BLaER1 (cell line): Measurements from ENCODE around the gene NLRC3.
"Not testable (repeated sequence)": the region's sequence is repeated elsewhere in the genome, so short reads cannot be mapped to it uniquely, and the experiment has no call there.

Experiments
- H3K27ac ChIP-seq: shearing (Covaris generic); formaldehyde crosslinking; 2 replicates; pipeline ENCODE4 v1.8.1; 2022
- H3K27me3 ChIP-seq: shearing (Covaris generic); formaldehyde crosslinking; 2 replicates; pipeline ENCODE4 v1.8.1; 2022
- H3K36me3 ChIP-seq: shearing (Covaris generic); formaldehyde crosslinking; 2 replicates; pipeline ENCODE4 v1.8.1; 2022
- H3K4me1 ChIP-seq: shearing (Covaris generic); formaldehyde crosslinking; 2 replicates; pipeline ENCODE4 v1.8.1; 2022
- H3K4me2 ChIP-seq: shearing (Covaris generic); formaldehyde crosslinking; 2 replicates; pipeline ENCODE4 v1.8.1; 2022
- H3K4me3 ChIP-seq: shearing (Covaris generic); formaldehyde crosslinking; 2 replicates; pipeline ENCODE4 v1.8.1; 2022
- H3K9ac ChIP-seq: shearing (Covaris generic); formaldehyde crosslinking; 2 replicates; pipeline ENCODE4 v1.8.1; 2022
- H3K9me3 ChIP-seq: shearing (Covaris generic); formaldehyde crosslinking; 2 replicates; pipeline ENCODE4 v1.8.1; 2022
- H4K20me1 ChIP-seq: shearing (Covaris generic); formaldehyde crosslinking; 2 replicates; pipeline ENCODE4 v1.8.1; 2022
- Cebpa-rat ChIP-seq: shearing (Covaris generic); IDR thresholded peaks from 2 replicates; pipeline ENCODE4 v1.8.1; 2022

Gene NLRC3

GRCh38 chr16:3609895-3610697 is 32.9 kb upstream of the NLRC3 start:
- no peak overlapping the region for H3K27ac ChIP-seq

DNA sequence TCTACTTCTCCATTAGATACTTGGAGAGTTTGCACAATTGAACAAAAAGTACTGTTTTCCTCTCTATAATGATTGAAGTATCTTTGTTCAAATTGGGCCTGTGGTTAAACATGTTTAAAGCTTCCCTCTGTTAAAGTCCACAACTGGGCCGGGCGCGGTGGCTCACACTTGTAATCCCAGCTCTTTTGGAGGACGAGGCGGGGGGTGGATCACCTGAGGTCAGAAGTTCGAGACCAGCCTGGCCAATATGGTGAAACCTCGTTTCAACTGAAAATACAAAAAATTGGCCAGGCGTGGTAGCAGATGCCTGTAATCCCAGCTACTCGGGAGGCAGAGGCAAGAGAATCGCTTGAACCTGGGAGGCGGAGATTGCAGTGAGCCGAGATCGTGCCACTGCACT is 31.8 kb upstream of the NLRC3 start:
- not testable (repeated sequence) for H3K27ac ChIP-seq, H3K9me3 ChIP-seq, H3K4me3 ChIP-seq, H3K4me2 ChIP-seq, H3K27me3 ChIP-seq, H3K9ac ChIP-seq, H4K20me1 ChIP-seq
- Histone ChIP-seq H3K4me1 (peaks cover 48% of the 10 kb centered on the region), H3K36me3 (peaks cover 19% of the 10 kb centered on the region)

More at GRCh38 chr16:3609895-3610697, 32.9 kb upstream of the NLRC3 start:
- peaks cover 20% of the 10 kb centered on the region for H3K36me3 ChIP-seq
- H3K4me3 ChIP-seq, result peak overlapping the region; percentile 94
- H4K20me1 ChIP-seq, result peaks cover 7% of the 10 kb centered on the region; the same call in 1 of the 2 replicates
- H3K27me3 ChIP-seq, result no peaks in the 10 kb centered on the region
- H3K9me3 ChIP-seq, result no peaks in the 10 kb centered on the region
- H3K4me1 ChIP-seq, result peaks cover 48% of the 10 kb centered on the region
- peak overlapping the region; percentile 95 for H3K4me2 ChIP-seq
- TF ChIP-seq Cebpa-rat, result no peak
- H3K9ac ChIP-seq, result peak overlapping the region; percentile 90; the same call in 1 of the 2 replicates

DNA sequence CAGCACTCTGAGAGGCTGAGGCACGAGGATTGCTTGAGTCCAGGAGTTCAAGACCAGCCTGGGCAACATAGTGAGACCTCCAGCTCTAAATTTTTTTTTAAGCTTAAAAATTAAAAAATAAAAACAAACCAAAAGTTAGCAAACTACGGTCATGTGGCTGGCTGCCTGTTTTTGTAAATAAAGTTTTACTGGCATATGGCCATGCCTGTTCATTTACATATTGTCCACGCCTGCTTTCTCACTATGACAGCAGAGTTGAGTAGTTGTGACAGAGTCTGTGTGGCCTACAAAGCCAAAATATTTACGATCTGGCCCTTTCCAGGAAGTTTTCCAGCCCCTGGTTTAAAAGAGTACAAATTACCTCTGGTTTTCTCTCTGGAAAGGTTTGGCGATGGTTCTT is 30.9 kb upstream of the NLRC3 start:
- no peak overlapping the region for H3K4me3 ChIP-seq
- peaks cover 44% of the 10 kb centered on the region for H3K4me1 ChIP-seq
- no peaks in the 10 kb centered on the region for H3K27me3 ChIP-seq
- H3K9me3 ChIP-seq, result no peaks in the 10 kb centered on the region
- H3K36me3 ChIP-seq, result peaks cover 27% of the 10 kb centered on the region
- H3K27ac ChIP-seq, result no peak overlapping the region
- no peak for TF ChIP-seq Cebpa-rat
- no peak overlapping the region for H3K9ac ChIP-seq
- no peaks in the 10 kb centered on the region for H4K20me1 ChIP-seq
- H3K4me2 ChIP-seq, result no peak overlapping the region

- TF ChIP-seq Cebpa-rat, result no peak
- Histone ChIP-seq H3K27me3 (no peaks in the 10 kb centered on the region), H4K20me1 (no peaks in the 10 kb centered on the region), H3K36me3 (peaks cover 32% of the 10 kb centered on the region), H3K4me3 (no peak overlapping the region), H3K27ac (no peak overlapping the region), H3K9me3 (no peaks in the 10 kb centered on the region), H3K4me2 (peak overlapping the region; percentile 15; the same call in 1 of the 2 replicates), H3K4me1 (peaks cover 40% of the 10 kb centered on the region), H3K9ac (no peak overlapping the region)
Measured at GRCh38 chr16:3607634-3608033, 30.4 kb upstream of the NLRC3 start.

- Histone ChIP-seq H3K27me3 (no peaks in the 10 kb centered on the region), H3K9me3 (no peaks in the 10 kb centered on the region), H3K27ac (no peak overlapping the region), H3K36me3 (peaks cover 36% of the 10 kb centered on the region), H3K4me3 (no peak overlapping the region), H3K4me1 (peaks cover 35% of the 10 kb centered on the region), H3K4me2 (peak overlapping the region; percentile 15; the same call in 1 of the 2 replicates), H3K9ac (no peak overlapping the region), H4K20me1 (no peaks in the 10 kb centered on the region)
- no peak for TF ChIP-seq Cebpa-rat
Measured at GRCh38 chr16:3607161-3607560, 30.0 kb upstream of the NLRC3 start.

DNA sequence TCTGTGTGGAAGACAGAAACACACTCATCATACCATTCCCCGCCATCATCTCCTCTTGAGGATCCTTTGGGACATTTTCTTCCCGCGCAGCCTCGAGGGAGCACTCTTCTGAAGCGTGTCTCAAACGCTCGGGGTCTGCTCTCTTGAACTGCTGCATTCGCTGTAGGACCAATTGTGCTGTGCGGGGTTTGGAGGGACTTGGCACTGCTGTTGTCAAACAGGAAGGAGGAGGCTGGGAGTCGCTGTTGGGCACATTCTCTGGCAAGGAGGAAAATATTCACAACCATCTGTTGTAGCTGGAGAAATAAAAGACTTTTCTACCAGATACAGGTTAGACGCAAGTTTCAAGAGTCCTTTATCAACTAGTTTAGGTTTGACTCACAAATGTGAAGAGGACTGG is 29.2 kb upstream of the NLRC3 start:
- Histone ChIP-seq H3K27me3 (no peaks in the 10 kb centered on the region), H3K4me1 (peaks cover 34% of the 10 kb centered on the region), H3K9ac (no peak overlapping the region), H3K27ac (no peak overlapping the region), H3K4me3 (no peak overlapping the region), H4K20me1 (no peaks in the 10 kb centered on the region), H3K36me3 (peaks cover 44% of the 10 kb centered on the region), H3K4me2 (peak overlapping the region; percentile 50), H3K9me3 (no peaks in the 10 kb centered on the region)
- TF ChIP-seq Cebpa-rat, result no peak

GRCh38 chr16:3602320-3602653 is 25.1 kb upstream of the NLRC3 start:
- no peak for TF ChIP-seq Cebpa-rat
- Histone ChIP-seq H3K27me3 (no peaks in the 10 kb centered on the region), H4K20me1 (no peaks in the 10 kb centered on the region), H3K36me3 (peaks cover 84% of the 10 kb centered on the region), H3K9ac (no peak overlapping the region), H3K9me3 (peaks cover 17% of the 10 kb centered on the region), H3K4me2 (no peak overlapping the region), H3K4me1 (peaks cover 18% of the 10 kb centered on the region), H3K4me3 (no peak overlapping the region), H3K27ac (no peak overlapping the region)

GRCh38 chr16:3601614-3602319 is 24.6 kb upstream of the NLRC3 start:
- no peak overlapping the region for H3K4me3 ChIP-seq
- peaks cover 17% of the 10 kb centered on the region for H3K9me3 ChIP-seq
- no peak overlapping the region for H3K27ac ChIP-seq
- no peak for TF ChIP-seq Cebpa-rat
- peaks cover 88% of the 10 kb centered on the region for H3K36me3 ChIP-seq
- H3K4me1 ChIP-seq, result peaks cover 14% of the 10 kb centered on the region
- no peaks in the 10 kb centered on the region for H4K20me1 ChIP-seq
- no peaks in the 10 kb centered on the region for H3K27me3 ChIP-seq
- no peak overlapping the region for H3K9ac ChIP-seq
- no peak overlapping the region for H3K4me2 ChIP-seq

DNA sequence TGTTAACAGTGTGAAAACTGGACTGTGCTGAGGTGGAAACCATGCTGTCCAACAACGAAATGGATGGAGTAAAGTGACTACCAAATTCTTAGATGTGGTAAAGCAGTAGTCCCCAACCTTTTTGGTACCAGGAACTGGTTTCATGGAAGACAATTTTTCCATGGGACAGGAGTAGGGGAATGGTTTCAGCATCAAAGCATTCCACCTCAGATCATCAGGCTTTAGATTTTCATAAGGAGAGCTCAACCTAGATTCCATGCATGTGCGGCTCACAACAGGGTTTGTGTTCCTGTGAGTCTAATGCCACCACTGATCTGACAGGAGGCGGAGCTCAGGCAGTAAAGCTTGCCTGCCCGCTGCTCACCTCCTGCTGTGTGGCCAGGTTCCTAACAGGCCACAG is 22.7 kb upstream of the NLRC3 start:
- no peak overlapping the region for H3K27ac ChIP-seq
- no peak for TF ChIP-seq Cebpa-rat
- no peak overlapping the region for H3K9ac ChIP-seq
- peaks cover 5% of the 10 kb centered on the region; the same call in 1 of the 2 replicates for H3K4me1 ChIP-seq
- peaks cover 17% of the 10 kb centered on the region for H3K9me3 ChIP-seq
- H3K27me3 ChIP-seq, result no peaks in the 10 kb centered on the region
- H3K4me3 ChIP-seq, result no peak overlapping the region
- H3K36me3 ChIP-seq, result peaks cover 87% of the 10 kb centered on the region
- no peak overlapping the region for H3K4me2 ChIP-seq
- H4K20me1 ChIP-seq, result no peaks in the 10 kb centered on the region

DNA sequence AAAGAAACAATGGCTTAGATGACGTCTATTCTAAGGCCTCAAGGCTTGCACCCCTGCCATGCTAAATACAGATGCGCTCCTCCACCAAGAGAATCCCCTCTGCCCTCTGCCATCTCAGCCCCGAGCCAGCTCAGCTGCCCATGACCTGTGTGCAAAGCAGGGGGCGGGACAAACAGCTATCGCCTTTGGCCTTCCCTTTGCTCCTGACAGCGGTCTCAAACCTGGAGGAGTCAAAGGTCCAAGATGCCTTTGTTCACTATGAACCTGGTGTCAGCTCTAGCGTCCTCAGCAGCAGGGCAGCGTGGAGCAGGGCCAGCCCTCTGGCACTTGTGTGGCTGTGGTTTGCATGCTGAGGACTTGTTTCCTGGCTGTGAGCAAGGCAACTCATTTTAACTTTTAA is 21.9 kb upstream of the NLRC3 start:
- Histone ChIP-seq H3K36me3 (peaks cover 83% of the 10 kb centered on the region), H3K4me2 (no peak overlapping the region), H3K4me3 (no peak overlapping the region), H3K9ac (no peak overlapping the region), H4K20me1 (no peaks in the 10 kb centered on the region), H3K27ac (no peak overlapping the region), H3K27me3 (no peaks in the 10 kb centered on the region), H3K4me1 (peaks cover 5% of the 10 kb centered on the region; the same call in 1 of the 2 replicates), H3K9me3 (peaks cover 17% of the 10 kb centered on the region)
- no peak for TF ChIP-seq Cebpa-rat
